Stimulated activated CD8-positive, alpha-beta memory T cell treated with anti-CD3 and anti-CD28 coated beads, Interleukin-12 subunit alpha, Interleukin-12 subunit beta, amount 100 ng/mL, for 4 hours (primary cell): ENCODE results near the gene WDR41.
"Not testable (repeated sequence)": the region's sequence is repeated elsewhere in the genome, so short reads cannot be mapped to it uniquely, and the experiment has no call there.

Experiments
- DNase-seq: peaks from one replicate; pipeline ENCODE4 v3.0.0-alpha.2; 2020; ENCODE audit warnings: low read depth

WDR41 gene

GRCh38 chr5:77402796-77403195 lies 89.3 kb downstream of the WDR41 start:
- DNase-seq = no peak

- no peak for DNase-seq
Measured at GRCh38 chr5:77400645-77401044, 91.5 kb downstream of the WDR41 start.

- DNase-seq = no peak
Measured at GRCh38 chr5:77398896-77399295, 93.2 kb downstream of the WDR41 start.

GRCh38 chr5:77398458-77398857 lies 93.7 kb downstream of the WDR41 start:
- DNase-seq = no peak

- no peak for DNase-seq
Measured at GRCh38 chr5:77397686-77398292, 94.3 kb downstream of the WDR41 start.

- no peak for DNase-seq
Measured at GRCh38 chr5:77396017-77396416, 96.1 kb downstream of the WDR41 start.

GRCh38 chr5:77394064-77394715 lies 97.9 kb downstream of the WDR41 start:
- DNase-seq = no peak

- DNase-seq = no peak
Measured at GRCh38 chr5:77391240-77391765, 100.8 kb downstream of the WDR41 start.

GRCh38 chr5:77390795-77391194 lies 101.3 kb downstream of the WDR41 start:
- no peak for DNase-seq

GRCh38 chr5:77390221-77390620 lies 101.9 kb downstream of the WDR41 start:
- DNase-seq = no peak

- DNase-seq = no peak
Measured at GRCh38 chr5:77389746-77390145, 102.4 kb downstream of the WDR41 start.

GRCh38 chr5:77386340-77386739 lies 105.8 kb downstream of the WDR41 start:
- not testable (repeated sequence) for DNase-seq

GRCh38 chr5:77383336-77383735 lies 108.8 kb downstream of the WDR41 start:
- not testable (repeated sequence) for DNase-seq
